Psoas muscle (tissue), 8 donors: ENCODE measurements around the gene COMMD3. TPM values are rescaled to one million over a fixed set of nuclear protein-coding genes. Genes with fewer than 3 reads are reported as not detected.

Experiments
- ATAC-seq, 4 donors: fragments of 200-7000 bp; cut with Tn5 transposase; one replicate each; pipeline ENCODE4 v1.9.1; 2020; ENCODE audit warnings: moderate library complexity in 3 of 4, mild to moderate bottlenecking in 2 of 4
- DNase-seq, 2 donors: peaks; one replicate each; pipeline ENCODE4 v3.0.0-alpha.2; 2020
- H3K27ac ChIP-seq: fragments of 200-600 bp; one replicate; pipeline ENCODE4 v1.8.0; 2022
- H3K27me3 ChIP-seq, 3 donors: fragments of 200-600 bp in 1 of 3; one replicate each; pipeline versions ENCODE4 v1.6.1 to v1.8.0; 2013 to 2022; ENCODE audit warnings: low read length in 2 of 3, mild to moderate bottlenecking in 2 of 3, moderate library complexity in 1 of 3; ENCODE audit not compliant: insufficient read depth in 3 of 3
- H3K36me3 ChIP-seq, 2 donors: fragments of 200-600 bp in 1 of 2; one replicate each; pipeline versions ENCODE4 v1.6.1 to v1.8.0; 2013 to 2022; ENCODE audit warnings: low read depth in 1 of 2, mild to moderate bottlenecking in 1 of 2, moderate library complexity in 1 of 2; ENCODE audit not compliant: insufficient read depth in 1 of 2
- H3K4me1 ChIP-seq: fragments of 200-600 bp; one replicate; pipeline ENCODE4 v1.8.0; 2022
- H3K4me3 ChIP-seq: fragments of 200-600 bp; one replicate; pipeline ENCODE4 v1.8.0; 2022; ENCODE audit warnings: mild to moderate bottlenecking
- H3K9me3 ChIP-seq: fragments of 200-600 bp; one replicate; pipeline ENCODE4 v1.8.0; 2022
- WGBS, 3 donors: extraction: QIAGEN DNeasy Blood & Tissue Kit; methylation state at CpG; one replicate each; pipeline versions ENCODE4 v1.1.6 to v1.1.7; 2013; 5-methylcytosine and 5-hydroxymethylcytosine counted together
- intact Hi-C, 2 donors: fragments of 100-400 bp; cut with DNase I; formaldehyde crosslinking; loops; one replicate each; pipeline versions ENCODE4 v1.11.0 to v1.14.2; 2022
- polyA plus RNA-seq, 3 donors: library from polyadenylated mRNA; stranded (reverse); fragments of 200-250 nt; gene quantifications; one replicate each; pipeline ENCODE4 v1.2.3, GENCODE V29; 2013
- total RNA-seq, 4 donors: library from RNA; stranded (reverse); fragmentation: NEBNext Ultra II Directional in 2 of 4; extraction: Animal tissue kit (Norgen Biotek cat#: 25700) in 2 of 4; gene quantifications; one replicate each; pipeline versions ENCODE4 v1.2.1 to v1.2.4, GENCODE V29; 2021 to 2023
- TF ChIP-seq, protein P1 (sequence below): fragments of 200-600 bp; IDR thresholded peaks from one replicate; pipeline ENCODE4 v1.8.0; 2022; ENCODE audit warnings: antibody characterized with exemption
- donor health status: healthy with polysubstance abuse.
- donor health status: DM: no; HTN: no; CAD: no; lungs with moderate emphysema.
- donor health status: Bipolar disorder and iron deficiency.
- donor health status: healthy.
- donor health status: DM: yes; HTN: yes; CAD: no.
- donor health status: DM: no; HTN: no; CAD: no.
- donor health status: DM: no; HTN: no; CAD: no.
- donor health status: DM: yes; HTN: yes; CAD: no.

COMMD3 gene
- total and polyA plus RNA-seq, 7 donors, result 42.3 to 81.4 (median 64.6) TPM

DNA sequence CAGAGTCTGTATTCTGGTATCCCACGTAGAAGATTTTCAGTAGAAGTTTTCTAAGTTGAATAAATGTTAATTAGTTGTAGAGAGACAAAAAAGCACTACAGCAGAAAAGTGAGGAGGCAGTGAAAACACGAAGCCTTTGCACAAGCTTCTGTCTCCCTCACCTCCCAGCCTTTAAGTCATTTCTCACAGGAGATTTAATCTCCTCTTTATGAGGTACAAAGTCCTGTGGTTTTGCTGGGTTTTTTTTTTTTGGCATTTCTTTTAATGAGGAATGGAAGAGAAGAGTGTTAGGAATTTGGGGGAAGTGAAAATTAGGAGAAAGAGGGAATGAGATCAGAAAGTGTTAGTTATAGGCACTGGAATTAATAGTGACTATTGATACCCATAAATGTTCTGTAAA lies 50.6 kb downstream of the COMMD3 start:
- no peaks in the 10 kb centered on the region for H3K27me3 ChIP-seq
- TF ChIP-seq, protein P1, sequence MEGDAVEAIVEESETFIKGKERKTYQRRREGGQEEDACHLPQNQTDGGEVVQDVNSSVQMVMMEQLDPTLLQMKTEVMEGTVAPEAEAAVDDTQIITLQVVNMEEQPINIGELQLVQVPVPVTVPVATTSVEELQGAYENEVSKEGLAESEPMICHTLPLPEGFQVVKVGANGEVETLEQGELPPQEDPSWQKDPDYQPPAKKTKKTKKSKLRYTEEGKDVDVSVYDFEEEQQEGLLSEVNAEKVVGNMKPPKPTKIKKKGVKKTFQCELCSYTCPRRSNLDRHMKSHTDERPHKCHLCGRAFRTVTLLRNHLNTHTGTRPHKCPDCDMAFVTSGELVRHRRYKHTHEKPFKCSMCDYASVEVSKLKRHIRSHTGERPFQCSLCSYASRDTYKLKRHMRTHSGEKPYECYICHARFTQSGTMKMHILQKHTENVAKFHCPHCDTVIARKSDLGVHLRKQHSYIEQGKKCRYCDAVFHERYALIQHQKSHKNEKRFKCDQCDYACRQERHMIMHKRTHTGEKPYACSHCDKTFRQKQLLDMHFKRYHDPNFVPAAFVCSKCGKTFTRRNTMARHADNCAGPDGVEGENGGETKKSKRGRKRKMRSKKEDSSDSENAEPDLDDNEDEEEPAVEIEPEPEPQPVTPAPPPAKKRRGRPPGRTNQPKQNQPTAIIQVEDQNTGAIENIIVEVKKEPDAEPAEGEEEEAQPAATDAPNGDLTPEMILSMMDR, result no peak
- no peaks in the 10 kb centered on the region for H3K4me1 ChIP-seq
- no peaks in the 10 kb centered on the region for H3K9me3 ChIP-seq
- no peak overlapping the region for H3K4me3 ChIP-seq
- intact Hi-C loops, result no loop called here
- 62 to 71% (median 64%) methylated on average over 2 of the region's 2 CpGs for WGBS, 3 donors
- no peaks in the 10 kb centered on the region for H3K36me3 ChIP-seq
- ATAC-seq (no peak), DNase-seq (no peak)
- H3K27ac ChIP-seq, result no peak overlapping the region

DNA sequence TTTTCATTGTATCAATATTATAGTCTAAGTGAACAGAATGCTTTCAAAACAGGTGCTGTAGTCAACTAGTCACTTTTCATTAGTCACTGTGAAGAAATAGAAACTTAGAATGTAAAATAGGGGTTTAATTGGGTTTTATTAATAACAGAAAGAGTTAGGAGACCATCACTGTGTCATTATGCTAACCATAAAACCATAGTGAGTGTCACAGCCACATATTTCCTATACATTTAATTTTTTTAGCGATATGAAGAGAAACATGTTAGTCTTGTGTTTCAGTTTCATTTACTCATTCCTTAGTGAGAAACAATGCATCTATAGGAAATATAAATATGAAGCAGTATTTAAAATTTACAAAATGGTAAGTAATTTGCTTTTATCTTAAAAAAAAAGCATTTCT lies 51.3 kb downstream of the COMMD3 start:
- 92 to 97% (median 94%) methylated on average over 1 of the region's 1 CpG for WGBS, 3 donors
- no peak for ATAC-seq

DNA sequence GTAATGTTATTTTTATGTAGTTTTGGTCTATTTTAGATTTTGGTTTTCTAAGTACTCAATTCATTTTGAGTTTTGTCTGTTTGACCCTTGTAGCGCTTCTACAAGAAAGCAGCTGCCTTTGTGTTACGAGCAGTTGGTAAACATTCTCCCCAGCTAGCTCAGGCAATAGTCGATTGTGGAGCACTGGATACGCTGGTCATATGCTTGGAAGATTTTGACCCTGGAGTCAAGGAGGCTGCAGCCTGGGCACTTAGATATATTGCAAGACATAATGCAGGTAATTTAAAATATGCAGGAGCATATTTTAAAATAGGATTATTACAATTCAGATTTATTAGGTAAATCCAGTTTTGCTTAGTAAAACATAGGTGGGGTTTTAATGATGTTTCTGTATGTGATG lies 52.2 kb downstream of the COMMD3 start:
- intact Hi-C loops, result no loop called here
- no peaks in the 10 kb centered on the region for H3K4me1 ChIP-seq
- H3K4me3 ChIP-seq, result no peak overlapping the region
- H3K27me3 ChIP-seq, result no peaks in the 10 kb centered on the region
- no peak for ATAC-seq
- no peak for DNase-seq
- WGBS, 3 donors, result 89 to 92% (median 91%) methylated on average over 4 of the region's 4 CpGs
- no peak overlapping the region for H3K27ac ChIP-seq
- no peaks in the 10 kb centered on the region for H3K36me3 ChIP-seq
- H3K9me3 ChIP-seq, result no peaks in the 10 kb centered on the region
- TF ChIP-seq, protein P1, result no peak

More for the DNA sequence above, 51.3 kb downstream of the COMMD3 start:
- intact Hi-C loops, result no loop called here
- Histone ChIP-seq H3K9me3 (no peaks in the 10 kb centered on the region), H3K4me3 (no peak overlapping the region), H3K36me3 (no peaks in the 10 kb centered on the region), H3K4me1 (no peaks in the 10 kb centered on the region), H3K27ac (no peak overlapping the region), H3K27me3 (no peaks in the 10 kb centered on the region)
- TF ChIP-seq, protein P1, result no peak
- no peak for DNase-seq

DNA sequence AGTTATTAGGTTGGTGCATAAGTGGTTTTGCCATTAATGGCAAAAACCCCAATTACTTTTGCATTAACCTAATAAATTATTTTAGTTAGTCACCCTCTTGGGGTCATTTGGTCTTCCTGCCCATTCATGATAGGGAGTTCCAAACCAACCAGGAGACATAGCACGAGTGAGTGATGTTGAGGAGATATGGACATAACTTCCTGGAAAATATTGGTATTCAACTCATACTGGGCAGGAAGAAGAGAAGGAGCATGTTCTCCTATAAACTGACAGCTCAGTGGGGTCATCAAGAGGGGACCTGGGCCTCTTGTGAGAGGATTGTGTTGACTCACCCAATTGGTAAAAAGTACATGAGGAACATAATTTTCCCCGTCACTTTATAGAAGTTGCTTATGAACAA lies 52.8 kb downstream of the COMMD3 start:
- intact Hi-C loops, result no loop called here
- H3K4me1 ChIP-seq, result no peaks in the 10 kb centered on the region
- H3K27me3 ChIP-seq, result no peaks in the 10 kb centered on the region
- DNase-seq, result no peak
- H3K4me3 ChIP-seq, result no peak overlapping the region
- no peaks in the 10 kb centered on the region for H3K36me3 ChIP-seq
- TF ChIP-seq, protein P1, result no peak
- 42 to 71% (median 48%) methylated on average over 2 of the region's 2 CpGs for WGBS, 3 donors
- H3K27ac ChIP-seq, result no peak overlapping the region
- no peak for ATAC-seq
- H3K9me3 ChIP-seq, result no peaks in the 10 kb centered on the region

DNA sequence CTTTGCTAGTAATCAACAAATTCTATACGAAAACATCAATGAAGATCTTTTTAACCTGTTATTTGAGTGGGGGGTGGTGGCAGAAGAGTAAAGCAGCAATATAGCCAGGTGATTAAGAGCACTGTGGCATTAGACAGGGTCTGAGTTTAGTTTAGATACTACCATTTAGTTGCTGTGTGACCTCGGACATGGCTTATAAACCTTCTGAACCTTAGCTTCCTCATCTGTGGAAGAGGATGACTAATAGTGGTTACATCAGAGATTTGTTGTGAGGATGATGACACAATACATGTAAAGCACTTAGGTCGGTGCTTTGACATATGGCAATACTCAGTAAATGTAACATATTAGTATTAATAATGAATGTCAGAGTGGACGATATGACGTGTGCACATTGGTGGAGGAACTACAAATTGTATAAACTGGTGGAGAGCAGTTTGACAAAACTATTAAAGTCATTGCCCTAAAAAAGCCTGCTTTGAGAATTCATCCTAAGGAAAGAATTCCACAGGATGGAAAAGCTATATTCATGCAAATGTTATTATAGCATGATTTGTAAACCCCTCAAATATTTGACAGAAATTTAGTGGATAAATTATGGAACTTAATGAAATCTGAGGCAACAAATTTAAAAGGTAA lies 53.4 kb downstream of the COMMD3 start:
- no peaks in the 10 kb centered on the region for H3K27me3 ChIP-seq
- ATAC-seq, result no peak
- H3K27ac ChIP-seq, result no peak overlapping the region
- H3K36me3 ChIP-seq, result no peaks in the 10 kb centered on the region
- H3K9me3 ChIP-seq, result no peaks in the 10 kb centered on the region
- intact Hi-C loops, result no loop called here
- H3K4me1 ChIP-seq, result no peaks in the 10 kb centered on the region
- TF ChIP-seq, protein P1, result no peak
- H3K4me3 ChIP-seq, result no peak overlapping the region
- 89 to 93% (median 90%) methylated on average over 5 of the region's 5 CpGs for WGBS, 3 donors
- DNase-seq, result no peak
